Stimulated activated CD8-positive, alpha-beta memory T cell treated with anti-CD3 and anti-CD28 coated beads, Interleukin-15, amount 100 ng/mL, for 24 hours (primary cell): ENCODE measurements around the gene WAPL.
"Not testable (repeated sequence)": the region's sequence is repeated elsewhere in the genome, so short reads cannot be mapped to it uniquely, and the experiment has no call there.

ENCODE experiments used
- DNase-seq: peaks from one replicate; pipeline ENCODE4 v3.0.0-alpha.2; 2020; ENCODE audit warnings: low read depth

WAPL gene

GRCh38 chr10:86389441-86390193 lies 132.0 kb downstream of the WAPL start:
- DNase-seq: no peak

GRCh38 chr10:86389109-86389440 lies 132.5 kb downstream of the WAPL start:
- not testable (repeated sequence) for DNase-seq

GRCh38 chr10:86388119-86388704 lies 133.4 kb downstream of the WAPL start:
- no peak for DNase-seq

- DNase-seq: no peak
Measured at GRCh38 chr10:86387178-86387794, 134.3 kb downstream of the WAPL start.

GRCh38 chr10:86385806-86386205 lies 135.8 kb downstream of the WAPL start:
- no peak for DNase-seq
